Measurements from ENCODE around the gene GLB1L3. TPM values are rescaled to one million over a fixed set of nuclear protein-coding genes. Genes with fewer than 3 reads are reported as not detected.

The GLB1L3 gene
- total RNA-seq, 2 donors from 2014 or later, result 1.3 TPM; not detected in 1

- H3K27ac ChIP-seq, result no peak overlapping the region
- peaks cover 6% of the 10 kb centered on the region for H3K4me1 ChIP-seq
- TF ChIP-seq CTCF (IDR thresholded peaks at IDR 0.05), result no peak
- no peak for TF ChIP-seq POLR2A (IDR thresholded peaks at IDR 0.05)
- no peak for ATAC-seq
- H3K36me3 ChIP-seq (replicated peaks in 1 of 2; ENCODE audit: insufficient read depth in 1 of 2, low read depth in 2 of 2), result no peaks in the 10 kb centered on the region
- H3K27me3 ChIP-seq, result no peaks in the 10 kb centered on the region
- 73 to 78% methylated on average over 9 of the region's 9 CpGs for WGBS, 2 donors
- DNase-seq, result no peak
- H3K4me3 ChIP-seq, result no peak overlapping the region
- intact Hi-C loops (cut with DNase I), result no loop called here
- no peaks in the 10 kb centered on the region for H3K9me3 ChIP-seq
These were observed 18.5 kb downstream of the GLB1L3 start for GRCh38 chr11:134294664-134295063.

GRCh38 chr11:134312223-134312622, 36.0 kb downstream of the GLB1L3 start:
- Histone ChIP-seq H3K4me3 (no peak overlapping the region), H3K36me3 (replicated peaks in 1 of 2; ENCODE audit: insufficient read depth in 1 of 2, low read depth in 2 of 2) (no peaks in the 10 kb centered on the region), H3K4me1 (no peaks in the 10 kb centered on the region), H3K27me3 (no peaks in the 10 kb centered on the region), H3K9me3 (peaks cover 0 to 4% (median 0%) of the 10 kb centered on the region in 3 donors), H3K27ac (no peak overlapping the region)
- DNase-seq (no peak), ATAC-seq (no peak)
- intact Hi-C loops (cut with DNase I), result no loop called here
- TF ChIP-seq CTCF (IDR thresholded peaks at IDR 0.05) (no peak), POLR2A (IDR thresholded peaks at IDR 0.05) (no peak)
- WGBS, 2 donors, result 85 to 86% methylated on average over 11 to 12 of the region's 12 CpGs

- WGBS, 2 donors, result 49 to 85% methylated on average over 2 to 5 of the region's 5 CpGs
- DNase-seq, result no peak
These were observed 36.6 kb downstream of the GLB1L3 start for GRCh38 chr11:134312807-134313206.

GRCh38 chr11:134313379-134313778, 37.2 kb downstream of the GLB1L3 start:
- intact Hi-C loops (cut with DNase I), result no loop called here
- no peak overlapping the region for H3K4me3 ChIP-seq
- no peak overlapping the region for H3K27ac ChIP-seq
- DNase-seq, result no peak
- no peaks in the 10 kb centered on the region for H3K36me3 ChIP-seq (replicated peaks in 1 of 2; ENCODE audit: insufficient read depth in 1 of 2, low read depth in 2 of 2)
- ATAC-seq, result no peak
- peaks cover 0 to 4% (median 0%) of the 10 kb centered on the region in 3 donors for H3K9me3 ChIP-seq
- 82 to 92% methylated on average over 5 to 9 of the region's 10 CpGs for WGBS, 2 donors
- TF ChIP-seq CTCF (IDR thresholded peaks at IDR 0.05) (no peak), POLR2A (IDR thresholded peaks at IDR 0.05) (no peak)
- H3K27me3 ChIP-seq, result no peaks in the 10 kb centered on the region
- no peaks in the 10 kb centered on the region for H3K4me1 ChIP-seq

More at GRCh38 chr11:134312807-134313206, 36.6 kb downstream of the GLB1L3 start:
- H3K36me3 ChIP-seq (replicated peaks in 1 of 2; ENCODE audit: insufficient read depth in 1 of 2, low read depth in 2 of 2), result no peaks in the 10 kb centered on the region
- no peaks in the 10 kb centered on the region for H3K4me1 ChIP-seq
- no peak overlapping the region for H3K4me3 ChIP-seq
- no peak for TF ChIP-seq POLR2A (IDR thresholded peaks at IDR 0.05)
- TF ChIP-seq CTCF (IDR thresholded peaks at IDR 0.05), result no peak
- no peak for ATAC-seq
- H3K9me3 ChIP-seq, result peaks cover 0 to 4% (median 0%) of the 10 kb centered on the region in 3 donors
- H3K27me3 ChIP-seq, result no peaks in the 10 kb centered on the region
- intact Hi-C loops (cut with DNase I), result no loop called here
- H3K27ac ChIP-seq, result no peak overlapping the region

GRCh38 chr11:134313821-134314607, 37.8 kb downstream of the GLB1L3 start:
- Histone ChIP-seq H3K4me1 (no peaks in the 10 kb centered on the region), H3K27ac (no peak overlapping the region), H3K4me3 (no peak overlapping the region), H3K27me3 (no peaks in the 10 kb centered on the region), H3K36me3 (replicated peaks in 1 of 2; ENCODE audit: insufficient read depth in 1 of 2, low read depth in 2 of 2) (no peaks in the 10 kb centered on the region), H3K9me3 (peaks cover 0 to 4% (median 0%) of the 10 kb centered on the region in 3 donors)
- intact Hi-C loops (cut with DNase I), result no loop called here
- ATAC-seq (peak; percentile 87), DNase-seq (peak; percentile 64 to 78 (median 71))
- TF ChIP-seq POLR2A (IDR thresholded peaks at IDR 0.05), result no peak
- peak in 5 of 7 experiments; percentile 9 to 60 (median 52) for TF ChIP-seq CTCF (IDR thresholded peaks at IDR 0.05)
- 66 to 68% methylated on average over 9 of the region's 9 CpGs for WGBS, 2 donors
